Fibroblast of lung (primary cell): ENCODE data around the gene KCNMA1. TPM values are rescaled to one million over a fixed set of nuclear protein-coding genes. Genes with fewer than 3 reads are reported as not detected.

Source experiments
- DNase-seq, 2 donors: peaks; one replicate each; pipeline versions ENCODE4 v3.0.0 to v3.0.0-alpha.2; 2010; ENCODE audit warnings: low read depth in 2 of 2
- H2AFZ ChIP-seq: 2 replicates; pipeline ENCODE4 v1.5.1; 2012; ENCODE audit warnings: low read length, control low read depth, inconsistent platforms
- H3K27ac ChIP-seq: 2 replicates; pipeline ENCODE4 v1.5.1; 2011; ENCODE audit warnings: low read length, control low read depth; ENCODE audit not compliant: insufficient read depth
- H3K27me3 ChIP-seq: 2 replicates; pipeline ENCODE4 v1.5.1; 2011; ENCODE audit warnings: mild to moderate bottlenecking, low read length; ENCODE audit not compliant: control insufficient read depth, insufficient read depth
- H3K36me3 ChIP-seq: 2 replicates; pipeline ENCODE4 v1.5.1; 2011; ENCODE audit warnings: low read length; ENCODE audit not compliant: control insufficient read depth, insufficient read depth
- H3K4me1 ChIP-seq: 2 replicates; pipeline ENCODE4 v1.5.1; 2011; ENCODE audit warnings: low read length; ENCODE audit not compliant: control insufficient read depth, insufficient read depth; ENCODE audit errors: extremely low read depth
- H3K4me2 ChIP-seq: 2 replicates; pipeline ENCODE4 v1.5.1; 2011; ENCODE audit warnings: low read length, control low read depth; ENCODE audit not compliant: insufficient read depth; ENCODE audit errors: extremely low read depth
- H3K4me3 ChIP-seq, 4 experiments: fragments of 200-600 bp in 1 of 4; sonication (generic) in 1 of 4; replicated peaks in 1 of 4; 2 replicates each; pipeline ENCODE4 v1.5.1; 2011 to 2016; ENCODE audit warnings: low read length in 4 of 4, low read depth in 3 of 4, mild to moderate bottlenecking in 3 of 4, control low read depth in 2 of 4, inconsistent platforms in 1 of 4, mixed read lengths in 1 of 4; ENCODE audit not compliant: insufficient read depth in 1 of 4; ENCODE audit errors: control extremely low read depth in 1 of 4
- H3K79me2 ChIP-seq: 2 replicates; pipeline ENCODE4 v1.5.1; 2012; ENCODE audit warnings: mild to moderate bottlenecking, low read length, inconsistent platforms; ENCODE audit not compliant: control insufficient read depth, insufficient read depth
- H3K9ac ChIP-seq: 2 replicates; pipeline ENCODE4 v1.5.1; 2011; ENCODE audit warnings: mild to moderate bottlenecking, low read length, control low read depth; ENCODE audit not compliant: insufficient read depth
- H3K9me3 ChIP-seq: 2 replicates; pipeline ENCODE4 v1.5.1; 2012; ENCODE audit warnings: low read depth, low read length; ENCODE audit not compliant: control insufficient read depth, insufficient read depth
- H4K20me1 ChIP-seq: 2 replicates; pipeline ENCODE4 v1.5.1; 2011; ENCODE audit warnings: low read length; ENCODE audit not compliant: control insufficient read depth, insufficient read depth; ENCODE audit errors: extremely low read depth
- CTCF ChIP-seq, 2 donors: IDR thresholded peaks in 1 of 2; conservative IDR thresholded peaks in 1 of 2; 1 replicate in 1 of 2; 2 replicates in 1 of 2; pipeline ENCODE4 v1.5.1; 2011 to 2012; ENCODE audit warnings: low read length in 2 of 2, control low read depth in 1 of 2, inconsistent platforms in 1 of 2, low read depth in 1 of 2, mild to moderate bottlenecking in 1 of 2
- EZH2 ChIP-seq: IDR thresholded peaks from 2 replicates; pipeline ENCODE4 v1.5.1; 2012; ENCODE audit warnings: low read length, control low read depth, mild to moderate bottlenecking; ENCODE audit errors: missing control alignments
- polyA plus RNA-seq, 2 donors: library from polyadenylated mRNA; depleted of rRNA in 1 of 2; stranded (reverse) in 1 of 2; unstranded in 1 of 2; fragments of >200 nt; gene quantifications; 2 replicates each; pipeline ENCODE4 v1.2.1, GENCODE V29; 2011 to 2012; ENCODE audit warnings: missing spikeins in 1 of 2
- total RNA-seq: library from RNA; depleted of rRNA; stranded (reverse); fragments of >200 nt; gene quantifications from 2 replicates; pipeline ENCODE4 v1.2.1, GENCODE V29; 2014

Gene KCNMA1
- total and polyA plus RNA-seq, 2 donors (not counting 1 experiment from before 2014, with no cell fraction given): 31.0 to 138 TPM

- peaks cover 2% of the 10 kb centered on the region for H3K4me1 ChIP-seq
- no peaks in the 10 kb centered on the region for H3K79me2 ChIP-seq
- H4K20me1 ChIP-seq: no peaks in the 10 kb centered on the region
- no peak for DNase-seq
- no peaks in the 10 kb centered on the region for H3K36me3 ChIP-seq
- no peaks in the 10 kb centered on the region for H3K9me3 ChIP-seq
- no peak overlapping the region for H3K4me3 ChIP-seq
- H3K9ac ChIP-seq: no peak overlapping the region
- no peaks in the 10 kb centered on the region for H3K27me3 ChIP-seq
- TF ChIP-seq CTCF (conservative IDR thresholded peaks at IDR 0.05 in 1 of 2, IDR thresholded peaks at IDR 0.05 in 1 of 2; ENCODE audit: low read depth in 1 of 2, low read length in 2 of 2) (no peak), EZH2 (no peak)
- no peak overlapping the region for H2AFZ ChIP-seq
- no peak overlapping the region for H3K27ac ChIP-seq
- no peak overlapping the region for H3K4me2 ChIP-seq
These were observed 446.1 kb downstream of the KCNMA1 start for GRCh38 chr10:77191324-77192049.

- Histone ChIP-seq H2AFZ (no peak overlapping the region), H4K20me1 (no peaks in the 10 kb centered on the region), H3K27me3 (no peaks in the 10 kb centered on the region), H3K36me3 (no peaks in the 10 kb centered on the region), H3K27ac (no peak overlapping the region), H3K4me2 (no peak overlapping the region), H3K4me1 (peaks cover 2% of the 10 kb centered on the region), H3K9ac (no peak overlapping the region), H3K4me3 (no peak overlapping the region), H3K9me3 (no peaks in the 10 kb centered on the region), H3K79me2 (no peaks in the 10 kb centered on the region)
- TF ChIP-seq CTCF (conservative IDR thresholded peaks at IDR 0.05 in 1 of 2, IDR thresholded peaks at IDR 0.05 in 1 of 2; ENCODE audit: low read depth in 1 of 2, low read length in 2 of 2) (no peak), EZH2 (no peak)
- no peak for DNase-seq
These were observed 447.3 kb downstream of the KCNMA1 start for GRCh38 chr10:77190291-77190690.

GRCh38 chr10:77189520-77189919, 448.1 kb downstream of the KCNMA1 start:
- Histone ChIP-seq H3K9ac (no peak overlapping the region), H3K4me1 (peaks cover 1% of the 10 kb centered on the region), H3K4me2 (no peak overlapping the region), H2AFZ (no peak overlapping the region), H3K27ac (no peak overlapping the region), H3K9me3 (no peaks in the 10 kb centered on the region), H3K4me3 (no peak overlapping the region), H3K27me3 (no peaks in the 10 kb centered on the region), H4K20me1 (no peaks in the 10 kb centered on the region), H3K79me2 (no peaks in the 10 kb centered on the region), H3K36me3 (no peaks in the 10 kb centered on the region)
- DNase-seq: no peak
- TF ChIP-seq CTCF (conservative IDR thresholded peaks at IDR 0.05 in 1 of 2, IDR thresholded peaks at IDR 0.05 in 1 of 2; ENCODE audit: low read depth in 1 of 2, low read length in 2 of 2) (no peak), EZH2 (no peak)
